ENCODE results near the gene HYAL1.
"Not testable (repeated sequence)": the region's sequence is repeated elsewhere in the genome, so short reads cannot be mapped to it uniquely, and the experiment has no call there.

DNA sequence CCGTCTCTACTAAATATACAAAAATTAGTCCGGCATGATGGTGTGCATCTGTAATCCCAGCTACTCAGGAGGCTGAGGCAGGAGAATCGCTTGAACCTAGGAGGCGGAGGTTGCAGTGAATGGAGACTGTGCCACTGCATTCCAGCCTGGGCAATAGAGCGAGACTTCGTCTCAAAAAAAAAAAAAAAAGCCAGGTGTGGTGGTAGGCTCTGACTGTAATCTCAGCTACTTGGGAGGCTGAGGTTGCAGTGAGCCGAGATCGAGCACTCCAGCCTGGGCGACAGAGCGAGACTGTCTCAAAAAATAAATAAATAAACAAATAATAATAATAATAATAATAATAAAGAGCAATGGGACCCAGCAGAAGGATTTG, 30.9 kb downstream of the HYAL1 start:
- not testable (repeated sequence) for TF ChIP-seq POLR2A, POLR2AphosphoS5, SPI1, TAF1 (IDR thresholded peaks at IDR 0.05; ENCODE audit: low read depth, low read length)
